GM23338 (cell line): ENCODE measurements around the gene RGS19. TPM values are rescaled to one million over a fixed set of nuclear protein-coding genes. Genes with fewer than 3 reads are reported as not detected.

Source experiments
- ATAC-seq: fragments of 200-7000 bp; cut with Tn5 transposase; 3 replicates; pipeline ENCODE4 v1.9.1; 2020
- DNase-seq: peaks from one replicate; pipeline ENCODE4 v3.0.0-alpha.2; 2015; ENCODE audit warnings: low spot score
- H2AFZ ChIP-seq: fragments of 200-600 bp; sonication (generic); 2 replicates; pipeline ENCODE4 v1.8.0; 2016; ENCODE audit warnings: antibody characterized with exemption, mild to moderate bottlenecking, moderate library complexity
- H3F3A ChIP-seq: fragments of 200-600 bp; sonication (generic); replicated peaks from 2 replicates; pipeline ENCODE4 v1.8.0; 2017; ENCODE audit warnings: antibody characterized with exemption, mixed run types, low read depth
- H3K27ac ChIP-seq: fragments of 200-600 bp; sonication (generic); 2 replicates; pipeline ENCODE4 v1.6.1; 2016; ENCODE audit warnings: low read depth
- H3K27me3 ChIP-seq: fragments of 200-600 bp; sonication (generic); 2 replicates; pipeline ENCODE4 v1.8.0; 2016; ENCODE audit warnings: mild to moderate bottlenecking, mixed run types, moderate library complexity; ENCODE audit not compliant: insufficient read depth
- H3K36me3 ChIP-seq: fragments of 200-600 bp; sonication (generic); 2 replicates; pipeline ENCODE4 v1.8.0; 2016; ENCODE audit warnings: mild to moderate bottlenecking; ENCODE audit not compliant: insufficient read depth
- H3K4me1 ChIP-seq: fragments of 200-600 bp; sonication (generic); 2 replicates; pipeline ENCODE4 v1.8.0; 2016; ENCODE audit warnings: mild to moderate bottlenecking, moderate library complexity; ENCODE audit not compliant: insufficient read depth
- H3K4me2 ChIP-seq: fragments of 200-600 bp; sonication (generic); 2 replicates; pipeline ENCODE4 v1.7.1; 2017; ENCODE audit warnings: mixed run types
- H3K4me3 ChIP-seq: fragments of 200-600 bp; sonication (generic); 2 replicates; pipeline ENCODE4 v1.6.1; 2016; ENCODE audit warnings: mixed run types
- H3K79me2 ChIP-seq: fragments of 200-600 bp; sonication (generic); replicated peaks from 2 replicates; pipeline ENCODE4 v1.8.0; 2017; ENCODE audit warnings: mild to moderate bottlenecking; ENCODE audit not compliant: insufficient read depth
- H3K9me2 ChIP-seq: fragments of 200-600 bp; sonication (generic); 2 replicates; pipeline ENCODE4 v1.8.0; 2017; ENCODE audit not compliant: insufficient read depth
- H4K20me1 ChIP-seq: fragments of 200-600 bp; sonication (generic); replicated peaks from 2 replicates; pipeline ENCODE4 v1.8.0; 2017; ENCODE audit warnings: mild to moderate bottlenecking; ENCODE audit not compliant: insufficient read depth
- H3K27ac Mint-ChIP-seq: 2 replicates; pipeline ENCODE4 v1.8.0; 2020; ENCODE audit warnings: inconsistent platforms, mild to moderate bottlenecking, moderate library complexity, mixed read lengths
- H3K27me3 Mint-ChIP-seq: 3 replicates; pipeline ENCODE4 v1.8.0; 2022; ENCODE audit warnings: low read depth, mild to moderate bottlenecking, moderate library complexity, mixed read lengths, inconsistent platforms; ENCODE audit not compliant: insufficient read depth, poor library complexity
- H3K36me3 Mint-ChIP-seq: 3 replicates; pipeline ENCODE4 v1.8.0; 2021; ENCODE audit warnings: low read depth, mild to moderate bottlenecking, inconsistent platforms, moderate library complexity, mixed read lengths
- H3K4me1 Mint-ChIP-seq: 3 replicates; pipeline ENCODE4 v1.8.0; 2020; ENCODE audit warnings: mild to moderate bottlenecking, inconsistent platforms, mixed read lengths
- H3K4me3 Mint-ChIP-seq: 3 replicates; pipeline ENCODE4 v1.8.0; 2021; ENCODE audit warnings: moderate library complexity, mild to moderate bottlenecking, inconsistent platforms, mixed read lengths
- H3K9me3 Mint-ChIP-seq: 3 replicates; pipeline ENCODE4 v1.8.0; 2020; ENCODE audit warnings: moderate library complexity, mild to moderate bottlenecking, inconsistent platforms, mixed read lengths
- CREB1 ChIP-seq: fragments of 250-450 bp; sonication (Bioruptor Pico); IDR thresholded peaks from 2 replicates; pipeline ENCODE4 v1.5.0; 2020; ENCODE audit warnings: low read depth, mild to moderate bottlenecking, moderate library complexity
- EZH2 ChIP-seq: fragments of 200-600 bp; sonication (generic); IDR thresholded peaks from one replicate; pipeline ENCODE4 v1.8.0; 2017; ENCODE audit warnings: antibody characterized with exemption, mild to moderate bottlenecking, low read depth; ENCODE audit not compliant: unreplicated experiment
- EZH2phosphoT487 ChIP-seq: fragments of 200-600 bp; sonication (generic); IDR thresholded peaks from one replicate; pipeline ENCODE4 v1.8.1; 2018; ENCODE audit warnings: antibody characterized with exemption; ENCODE audit not compliant: unreplicated experiment
- JUNB ChIP-seq: IDR thresholded peaks from one replicate; pipeline ENCODE4 v1.6.1; 2016; ENCODE audit warnings: antibody characterized with exemption; ENCODE audit not compliant: unreplicated experiment
- NANOG ChIP-seq: IDR thresholded peaks from 2 replicates; pipeline ENCODE4 v1.6.1; 2016; ENCODE audit warnings: antibody characterized with exemption, borderline replicate concordance
- POLR2AphosphoS5 ChIP-seq: IDR thresholded peaks from 2 replicates; pipeline ENCODE4 v1.6.1; 2016; ENCODE audit warnings: antibody characterized with exemption, low read depth
- STAT1 ChIP-seq: IDR thresholded peaks from one replicate; pipeline ENCODE4 v1.6.1; 2016; ENCODE audit warnings: antibody characterized with exemption; ENCODE audit not compliant: unreplicated experiment
- ZNF114 ChIP-seq: fragments of 250-450 bp; sonication (Bioruptor Pico); IDR thresholded peaks from 2 replicates; pipeline ENCODE4 v1.5.0; 2020; ENCODE audit warnings: mild to moderate bottlenecking, moderate library complexity
- polyA plus RNA-seq: library from polyadenylated mRNA; unstranded; fragments of >200 nt; fragmentation: Nextera tagmentation; extraction: Ambion mirVana; gene quantifications from 2 replicates; pipeline ENCODE4 v1.2.1, GENCODE V29; 2016
- total RNA-seq: library from RNA; depleted of rRNA; stranded (reverse); fragments of >200 nt; shearing (Covaris generic); gene quantifications from 2 replicates; pipeline ENCODE4 v1.2.3, GENCODE V29; 2014
- TF ChIP-seq, protein P1 (sequence below): fragments of 250-450 bp; sonication (Bioruptor Pico); IDR thresholded peaks from 2 replicates; pipeline ENCODE4 v1.5.0; 2020; ENCODE audit warnings: mild to moderate bottlenecking, moderate library complexity
- TF ChIP-seq, protein P2 (sequence below): IDR thresholded peaks from 2 replicates; pipeline ENCODE4 v1.6.1; 2016; ENCODE audit warnings: antibody characterized with exemption

The RGS19 gene
- total and polyA plus RNA-seq, 2 experiments from 2014 or later, result 13.1 to 19.7 TPM

DNA sequence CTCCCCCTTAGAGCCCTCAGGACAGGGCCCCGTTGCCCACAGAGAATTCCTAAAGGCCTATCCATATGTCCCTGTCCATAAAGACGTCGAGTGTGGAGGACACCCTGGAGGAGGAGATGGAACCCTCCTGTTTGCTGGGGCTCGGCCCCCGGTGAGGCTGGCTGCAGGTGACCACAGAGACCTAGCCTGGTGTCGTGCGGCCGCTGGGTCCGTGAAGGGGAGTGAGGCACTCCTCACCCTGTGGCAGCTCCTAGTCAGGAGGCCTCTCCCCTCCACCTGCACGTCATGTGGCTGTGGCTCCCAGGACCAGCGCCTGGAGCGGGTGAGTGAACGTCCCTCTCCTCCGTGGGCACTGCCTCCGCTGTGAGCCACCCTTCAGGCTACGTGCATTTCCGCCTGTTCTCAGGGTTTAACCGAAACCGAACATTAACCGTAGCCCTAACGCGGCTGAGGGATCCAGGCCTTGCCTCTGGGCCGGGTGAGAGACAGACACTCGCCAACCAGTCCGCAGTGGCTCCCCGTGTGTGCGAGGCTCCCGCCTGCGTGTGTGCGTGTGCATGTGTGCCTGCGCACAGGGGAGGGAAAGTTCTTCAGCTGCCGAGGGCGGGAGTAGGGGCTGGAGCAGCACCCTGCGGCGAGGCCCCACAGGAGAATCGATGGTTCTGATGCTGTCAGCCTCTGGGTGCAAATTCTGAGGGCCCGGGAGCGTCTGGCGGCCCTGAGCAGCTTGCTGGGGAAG is 22.3 kb downstream of the RGS19 start (continued):
- TF ChIP-seq, protein P1, sequence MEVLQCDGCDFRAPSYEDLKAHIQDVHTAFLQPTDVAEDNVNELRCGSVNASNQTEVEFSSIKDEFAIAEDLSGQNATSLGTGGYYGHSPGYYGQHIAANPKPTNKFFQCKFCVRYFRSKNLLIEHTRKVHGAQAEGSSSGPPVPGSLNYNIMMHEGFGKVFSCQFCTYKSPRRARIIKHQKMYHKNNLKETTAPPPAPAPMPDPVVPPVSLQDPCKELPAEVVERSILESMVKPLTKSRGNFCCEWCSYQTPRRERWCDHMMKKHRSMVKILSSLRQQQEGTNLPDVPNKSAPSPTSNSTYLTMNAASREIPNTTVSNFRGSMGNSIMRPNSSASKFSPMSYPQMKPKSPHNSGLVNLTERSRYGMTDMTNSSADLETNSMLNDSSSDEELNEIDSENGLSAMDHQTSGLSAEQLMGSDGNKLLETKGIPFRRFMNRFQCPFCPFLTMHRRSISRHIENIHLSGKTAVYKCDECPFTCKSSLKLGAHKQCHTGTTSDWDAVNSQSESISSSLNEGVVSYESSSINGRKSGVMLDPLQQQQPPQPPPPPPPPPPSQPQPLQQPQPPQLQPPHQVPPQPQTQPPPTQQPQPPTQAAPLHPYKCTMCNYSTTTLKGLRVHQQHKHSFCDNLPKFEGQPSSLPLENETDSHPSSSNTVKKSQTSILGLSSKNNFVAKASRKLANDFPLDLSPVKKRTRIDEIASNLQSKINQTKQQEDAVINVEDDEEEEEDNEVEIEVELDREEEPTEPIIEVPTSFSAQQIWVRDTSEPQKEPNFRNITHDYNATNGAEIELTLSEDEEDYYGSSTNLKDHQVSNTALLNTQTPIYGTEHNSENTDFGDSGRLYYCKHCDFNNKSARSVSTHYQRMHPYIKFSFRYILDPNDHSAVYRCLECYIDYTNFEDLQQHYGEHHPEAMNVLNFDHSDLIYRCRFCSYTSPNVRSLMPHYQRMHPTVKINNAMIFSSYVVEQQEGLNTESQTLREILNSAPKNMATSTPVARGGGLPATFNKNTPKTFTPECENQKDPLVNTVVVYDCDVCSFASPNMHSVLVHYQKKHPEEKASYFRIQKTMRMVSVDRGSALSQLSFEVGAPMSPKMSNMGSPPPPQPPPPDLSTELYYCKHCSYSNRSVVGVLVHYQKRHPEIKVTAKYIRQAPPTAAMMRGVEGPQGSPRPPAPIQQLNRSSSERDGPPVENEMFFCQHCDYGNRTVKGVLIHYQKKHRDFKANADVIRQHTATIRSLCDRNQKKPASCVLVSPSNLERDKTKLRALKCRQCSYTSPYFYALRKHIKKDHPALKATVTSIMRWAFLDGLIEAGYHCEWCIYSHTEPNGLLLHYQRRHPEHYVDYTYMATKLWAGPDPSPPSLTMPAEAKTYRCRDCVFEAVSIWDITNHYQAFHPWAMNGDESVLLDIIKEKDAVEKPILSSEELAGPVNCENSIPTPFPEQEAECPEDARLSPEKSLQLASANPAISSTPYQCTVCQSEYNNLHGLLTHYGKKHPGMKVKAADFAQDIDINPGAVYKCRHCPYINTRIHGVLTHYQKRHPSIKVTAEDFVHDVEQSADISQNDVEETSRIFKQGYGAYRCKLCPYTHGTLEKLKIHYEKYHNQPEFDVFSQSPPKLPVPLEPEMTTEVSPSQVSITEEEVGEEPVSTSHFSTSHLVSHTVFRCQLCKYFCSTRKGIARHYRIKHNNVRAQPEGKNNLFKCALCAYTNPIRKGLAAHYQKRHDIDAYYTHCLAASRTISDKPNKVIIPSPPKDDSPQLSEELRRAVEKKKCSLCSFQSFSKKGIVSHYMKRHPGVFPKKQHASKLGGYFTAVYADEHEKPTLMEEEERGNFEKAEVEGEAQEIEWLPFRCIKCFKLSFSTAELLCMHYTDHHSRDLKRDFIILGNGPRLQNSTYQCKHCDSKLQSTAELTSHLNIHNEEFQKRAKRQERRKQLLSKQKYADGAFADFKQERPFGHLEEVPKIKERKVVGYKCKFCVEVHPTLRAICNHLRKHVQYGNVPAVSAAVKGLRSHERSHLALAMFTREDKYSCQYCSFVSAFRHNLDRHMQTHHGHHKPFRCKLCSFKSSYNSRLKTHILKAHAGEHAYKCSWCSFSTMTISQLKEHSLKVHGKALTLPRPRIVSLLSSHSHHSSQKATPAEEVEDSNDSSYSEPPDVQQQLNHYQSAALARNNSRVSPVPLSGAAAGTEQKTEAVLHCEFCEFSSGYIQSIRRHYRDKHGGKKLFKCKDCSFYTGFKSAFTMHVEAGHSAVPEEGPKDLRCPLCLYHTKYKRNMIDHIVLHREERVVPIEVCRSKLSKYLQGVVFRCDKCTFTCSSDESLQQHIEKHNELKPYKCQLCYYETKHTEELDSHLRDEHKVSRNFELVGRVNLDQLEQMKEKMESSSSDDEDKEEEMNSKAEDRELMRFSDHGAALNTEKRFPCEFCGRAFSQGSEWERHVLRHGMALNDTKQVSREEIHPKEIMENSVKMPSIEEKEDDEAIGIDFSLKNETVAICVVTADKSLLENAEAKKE, result no peak
- TF ChIP-seq CREB1 (no peak), NANOG (no peak), EZH2 (no peak), ZNF114 (CRISPR knock-in tag) (no peak), POLR2AphosphoS5 (no peak), EZH2phosphoT487 (no peak)

DNA sequence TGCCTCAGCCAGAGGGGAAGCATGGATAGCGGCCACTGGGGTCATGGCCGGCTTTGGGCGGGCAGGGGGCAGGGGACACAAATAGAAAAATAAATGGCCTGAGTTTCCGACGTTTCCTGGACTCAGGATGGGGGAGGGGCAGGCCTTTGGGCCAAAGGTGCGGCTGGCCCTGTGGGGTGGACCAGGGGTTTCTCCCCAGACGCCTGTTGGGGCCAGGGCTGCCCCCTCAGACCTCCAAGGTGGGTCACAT is 22.8 kb downstream of the RGS19 start:
- H3K27ac Mint-ChIP-seq, result no peak overlapping the region
- TF ChIP-seq NANOG, result no peak
- no peak for TF ChIP-seq JUNB
- no peak for TF ChIP-seq STAT1
- TF ChIP-seq EZH2phosphoT487, result no peak
- no peak for TF ChIP-seq ZNF114 (CRISPR knock-in tag)
- TF ChIP-seq, protein P2, sequence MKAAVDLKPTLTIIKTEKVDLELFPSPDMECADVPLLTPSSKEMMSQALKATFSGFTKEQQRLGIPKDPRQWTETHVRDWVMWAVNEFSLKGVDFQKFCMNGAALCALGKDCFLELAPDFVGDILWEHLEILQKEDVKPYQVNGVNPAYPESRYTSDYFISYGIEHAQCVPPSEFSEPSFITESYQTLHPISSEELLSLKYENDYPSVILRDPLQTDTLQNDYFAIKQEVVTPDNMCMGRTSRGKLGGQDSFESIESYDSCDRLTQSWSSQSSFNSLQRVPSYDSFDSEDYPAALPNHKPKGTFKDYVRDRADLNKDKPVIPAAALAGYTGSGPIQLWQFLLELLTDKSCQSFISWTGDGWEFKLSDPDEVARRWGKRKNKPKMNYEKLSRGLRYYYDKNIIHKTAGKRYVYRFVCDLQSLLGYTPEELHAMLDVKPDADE, result no peak

More for the DNA sequence above, 22.8 kb downstream of the RGS19 start:
- H3K27ac ChIP-seq, result no peak overlapping the region
- peaks cover 6% of the 10 kb centered on the region; the same call in 1 of the 2 replicates for H3K4me1 ChIP-seq
- H3K36me3 ChIP-seq, result no peaks in the 10 kb centered on the region
- no peaks in the 10 kb centered on the region for H3K9me2 ChIP-seq
- H3K79me2 ChIP-seq, result no peaks in the 10 kb centered on the region
- H3K36me3 Mint-ChIP-seq, result no peaks in the 10 kb centered on the region
- no peaks in the 10 kb centered on the region for H3K27me3 ChIP-seq
- no peak overlapping the region for H3K4me3 Mint-ChIP-seq
- H3K27me3 Mint-ChIP-seq, result peaks cover 23% of the 10 kb centered on the region
- no peaks in the 10 kb centered on the region for H3F3A ChIP-seq
- ATAC-seq (no peak), DNase-seq (no peak)
- H3K4me2 ChIP-seq, result no peak overlapping the region
- no peaks in the 10 kb centered on the region for H3K9me3 Mint-ChIP-seq
- H3K4me1 Mint-ChIP-seq, result peaks cover 32% of the 10 kb centered on the region
- peak overlapping the region; percentile 90; the same call in 1 of the 2 replicates for H2AFZ ChIP-seq
- H3K4me3 ChIP-seq, result no peak overlapping the region
- H4K20me1 ChIP-seq, result no peaks in the 10 kb centered on the region
